ENCODE data around the gene SPNS2. TPM values are rescaled to one million over a fixed set of nuclear protein-coding genes. Genes with fewer than 3 reads are reported as not detected.

SPNS2 gene
- total RNA-seq, 1 experiment from 2014 or later, result 2.6 TPM

- no TSS peak for BruUV-seq (replicated peaks)
- peaks cover 9% of the 10 kb centered on the region; the same call in 1 of the 2 replicates for H3K4me1 ChIP-seq (ENCODE audit: insufficient read depth, low read length)
- intact Hi-C loops (cut with micrococcal nuclease), result no loop called here
- no peak overlapping the region for H2AFZ ChIP-seq (ENCODE audit: low read length)
- CTCF ChIA-PET, result no interaction called here
- H3K4me2 ChIP-seq (ENCODE audit: low read length), result no peak overlapping the region
- H3K36me3 ChIP-seq (ENCODE audit: low read depth, low read length), result peaks cover 45% of the 10 kb centered on the region; the same call in 1 of the 2 replicates
- no peaks in the 10 kb centered on the region for H3K9me2 ChIP-seq (replicated peaks; ENCODE audit: low read length)
- ATAC-seq, result no peak
- H4K20me1 ChIP-seq (ENCODE audit: low read length), result no peaks in the 10 kb centered on the region
- no peak overlapping the region for H3K27ac ChIP-seq (ENCODE audit: low read length)
- H3F3A ChIP-seq (ENCODE audit: low read length, unreplicated experiment), result no peaks in the 10 kb centered on the region
- DNase-seq, result no peak
- no peak overlapping the region for H3K4me3 ChIP-seq (ENCODE audit: low read length)
- no peak for TF ChIP-seq EZH2phosphoT487 (IDR thresholded peaks at IDR 0.05; ENCODE audit: borderline replicate concordance, low read length)
- TF ChIP-seq CTCF (conservative IDR thresholded peaks at IDR 0.05; ENCODE audit: low read depth, low read length), result no peak
- no peak for TF ChIP-seq EZH2 (IDR thresholded peaks at IDR 0.05; ENCODE audit: low read length, unreplicated experiment)
- peaks cover 33% of the 10 kb centered on the region for H3K79me2 ChIP-seq (ENCODE audit: low read length)
- no peak overlapping the region for H3K9ac ChIP-seq (ENCODE audit: low read length)
- H3K9me3 ChIP-seq (ENCODE audit: low read length), result no peaks in the 10 kb centered on the region
- no peaks in the 10 kb centered on the region for H3K27me3 ChIP-seq (ENCODE audit: low read length)
- POLR2A ChIA-PET (ENCODE audit: unreplicated experiment), result no interaction called here
Observed at GRCh38 chr17:4548721-4549531, 50.2 kb downstream of the SPNS2 start.

GRCh38 chr17:4549781-4550533, 51.3 kb downstream of the SPNS2 start:
- no peak for DNase-seq
- Histone ChIP-seq H3K79me2 (ENCODE audit: low read length) (peaks cover 43% of the 10 kb centered on the region), H3K9me2 (replicated peaks; ENCODE audit: low read length) (no peaks in the 10 kb centered on the region), H3K4me1 (ENCODE audit: insufficient read depth, low read length) (peaks cover 9% of the 10 kb centered on the region; the same call in 1 of the 2 replicates), H3K4me3 (ENCODE audit: low read length) (no peak overlapping the region), H3K27me3 (ENCODE audit: low read length) (no peaks in the 10 kb centered on the region), H3K9ac (ENCODE audit: low read length) (no peak overlapping the region), H3F3A (ENCODE audit: low read length, unreplicated experiment) (no peaks in the 10 kb centered on the region), H3K9me3 (ENCODE audit: low read length) (no peaks in the 10 kb centered on the region), H3K4me2 (ENCODE audit: low read length) (no peak overlapping the region), H4K20me1 (ENCODE audit: low read length) (no peaks in the 10 kb centered on the region), H3K36me3 (ENCODE audit: low read depth, low read length) (peaks cover 45% of the 10 kb centered on the region; the same call in 1 of the 2 replicates), H3K27ac (ENCODE audit: low read length) (no peak overlapping the region), H2AFZ (ENCODE audit: low read length) (no peak overlapping the region)
- ChIA-PET POLR2A (ENCODE audit: unreplicated experiment) (no interaction called here), CTCF (no interaction called here)
- no peak for ATAC-seq
- TF ChIP-seq CTCF (conservative IDR thresholded peaks at IDR 0.05; ENCODE audit: low read depth, low read length) (no peak), EZH2phosphoT487 (IDR thresholded peaks at IDR 0.05; ENCODE audit: borderline replicate concordance, low read length) (no peak), EZH2 (IDR thresholded peaks at IDR 0.05; ENCODE audit: low read length, unreplicated experiment) (no peak)
- no TSS peak for BruUV-seq (replicated peaks)
- intact Hi-C loops (cut with micrococcal nuclease), result no loop called here
